Fibroblast of skin of left biceps (primary cell): ENCODE results near the gene BCCIP.

Experiments used
- DNase-seq, 2 experiments: peaks; one replicate each; pipeline ENCODE4 v3.0.0-alpha.2; 2013; ENCODE audit warnings: low read depth in 2 of 2

BCCIP gene

DNA sequence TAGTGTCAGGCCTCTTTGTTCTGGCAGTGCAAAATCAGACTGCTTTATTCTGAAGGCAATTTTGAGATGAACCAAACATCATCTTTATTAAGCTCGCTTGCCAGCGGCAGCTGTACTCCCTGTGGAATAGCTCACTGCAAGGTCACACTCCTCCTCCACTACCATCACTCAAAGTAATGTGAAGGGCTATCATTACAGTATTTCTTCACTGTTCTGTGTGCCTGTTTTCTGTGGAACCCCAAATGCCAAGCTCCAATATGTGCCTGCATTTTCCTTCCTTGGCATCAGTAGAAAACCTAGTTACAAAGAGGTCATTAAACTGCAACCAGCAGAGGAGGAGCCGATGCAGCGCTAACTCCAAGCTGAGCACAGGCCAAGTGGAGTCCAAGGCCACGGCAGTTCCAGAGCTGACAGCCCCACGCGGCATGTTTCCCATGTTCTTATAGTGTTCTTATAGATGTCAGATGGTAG, 21.4 kb downstream of the BCCIP start:
- no peak for DNase-seq

DNA sequence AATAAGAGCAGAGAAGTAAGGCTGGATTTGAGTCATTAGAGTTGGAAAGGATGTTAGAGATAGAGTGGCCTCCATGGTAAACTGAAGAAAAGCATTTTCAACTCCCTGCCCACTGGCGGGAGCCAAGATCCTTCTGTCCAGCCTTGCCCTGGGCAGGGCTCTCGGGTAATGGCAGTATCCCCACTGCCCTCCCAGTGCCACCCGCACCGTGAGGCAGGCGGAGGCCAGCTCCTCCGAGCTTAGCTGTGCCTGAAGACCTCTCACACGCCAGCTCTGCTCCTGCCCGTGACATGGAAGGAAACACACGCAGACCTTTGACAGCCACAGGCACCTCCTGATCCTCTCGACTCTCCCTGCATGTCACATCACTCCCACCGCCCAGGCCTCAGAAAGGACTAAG, 22.3 kb downstream of the BCCIP start:
- DNase-seq: no peak

DNA sequence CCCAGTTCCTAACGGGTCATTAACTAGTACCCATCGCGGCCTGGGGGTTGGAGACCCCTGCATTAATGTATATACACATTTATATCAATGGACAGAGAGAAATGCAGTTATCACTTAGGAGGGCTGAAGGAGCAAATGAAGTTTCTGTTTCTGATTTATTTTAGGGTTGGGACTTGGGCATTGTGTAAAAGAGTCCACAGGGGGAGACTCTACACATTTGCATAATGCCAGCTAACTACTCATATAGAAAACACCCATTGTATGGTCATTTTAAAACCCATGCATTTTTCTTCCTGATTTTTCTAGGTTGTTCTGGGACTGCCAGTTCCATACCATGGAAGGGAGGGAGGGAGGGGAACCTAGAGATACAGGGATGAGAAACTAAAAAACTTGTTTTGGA, 23.5 kb downstream of the BCCIP start:
- no peak for DNase-seq

DNA sequence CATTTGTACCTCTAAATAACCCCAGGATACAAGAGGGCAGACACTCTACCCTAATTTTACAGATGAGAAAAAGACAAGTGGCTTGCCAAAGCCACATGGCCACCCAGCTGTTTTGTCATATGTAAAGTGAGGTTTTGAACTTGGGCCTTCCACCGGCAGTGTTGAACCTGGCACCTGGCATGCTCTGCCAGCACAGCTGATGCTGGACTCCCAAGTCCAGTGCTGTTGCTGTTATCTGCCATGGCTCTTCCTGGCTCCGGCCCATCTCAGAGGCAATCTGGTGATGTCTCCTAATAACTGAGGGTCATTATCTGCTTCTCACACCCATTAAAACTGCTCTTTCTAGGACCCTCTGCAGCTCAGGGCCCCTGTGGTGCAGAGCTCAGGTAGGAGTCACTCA, 25.0 kb downstream of the BCCIP start:
- no peak for DNase-seq

DNA sequence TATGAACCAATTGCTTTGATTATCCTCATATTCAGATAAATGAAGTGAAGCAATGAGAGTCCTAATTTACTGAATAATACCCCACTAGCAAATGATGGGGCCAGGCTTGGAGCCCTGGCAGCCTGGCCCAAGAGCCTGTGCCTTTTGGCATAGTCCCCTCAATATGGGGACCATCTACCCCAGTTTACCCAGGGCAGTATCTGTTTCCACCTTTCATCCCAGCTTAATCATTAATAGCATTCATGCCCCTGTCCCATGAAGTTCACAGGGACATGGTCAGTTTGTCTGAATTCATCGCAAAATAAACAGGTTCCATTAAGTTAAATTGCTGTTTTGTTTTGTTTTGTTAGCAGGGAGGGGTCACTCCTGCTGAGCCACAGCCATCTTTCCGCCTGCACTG, 25.5 kb downstream of the BCCIP start:
- DNase-seq: no peak

DNA sequence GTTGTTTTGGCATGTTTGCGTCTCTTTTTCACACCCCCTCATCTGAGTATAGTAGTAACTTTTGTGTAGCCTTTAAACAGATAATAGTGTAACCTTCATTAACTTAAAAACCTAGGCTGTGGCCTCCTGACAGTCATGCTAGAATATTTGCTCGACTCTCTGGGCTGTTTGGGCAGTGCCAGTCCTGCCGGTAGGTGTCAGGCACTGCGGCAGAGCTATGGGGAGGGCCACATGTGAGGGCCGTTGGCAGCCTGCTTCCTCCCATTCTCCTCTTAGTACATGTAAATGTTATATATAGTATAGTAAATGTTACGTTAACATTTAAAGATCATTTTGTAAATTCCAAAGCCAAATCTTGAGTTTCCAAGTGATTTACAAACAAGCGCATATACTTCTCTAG, 26.1 kb downstream of the BCCIP start:
- no peak for DNase-seq

DNA sequence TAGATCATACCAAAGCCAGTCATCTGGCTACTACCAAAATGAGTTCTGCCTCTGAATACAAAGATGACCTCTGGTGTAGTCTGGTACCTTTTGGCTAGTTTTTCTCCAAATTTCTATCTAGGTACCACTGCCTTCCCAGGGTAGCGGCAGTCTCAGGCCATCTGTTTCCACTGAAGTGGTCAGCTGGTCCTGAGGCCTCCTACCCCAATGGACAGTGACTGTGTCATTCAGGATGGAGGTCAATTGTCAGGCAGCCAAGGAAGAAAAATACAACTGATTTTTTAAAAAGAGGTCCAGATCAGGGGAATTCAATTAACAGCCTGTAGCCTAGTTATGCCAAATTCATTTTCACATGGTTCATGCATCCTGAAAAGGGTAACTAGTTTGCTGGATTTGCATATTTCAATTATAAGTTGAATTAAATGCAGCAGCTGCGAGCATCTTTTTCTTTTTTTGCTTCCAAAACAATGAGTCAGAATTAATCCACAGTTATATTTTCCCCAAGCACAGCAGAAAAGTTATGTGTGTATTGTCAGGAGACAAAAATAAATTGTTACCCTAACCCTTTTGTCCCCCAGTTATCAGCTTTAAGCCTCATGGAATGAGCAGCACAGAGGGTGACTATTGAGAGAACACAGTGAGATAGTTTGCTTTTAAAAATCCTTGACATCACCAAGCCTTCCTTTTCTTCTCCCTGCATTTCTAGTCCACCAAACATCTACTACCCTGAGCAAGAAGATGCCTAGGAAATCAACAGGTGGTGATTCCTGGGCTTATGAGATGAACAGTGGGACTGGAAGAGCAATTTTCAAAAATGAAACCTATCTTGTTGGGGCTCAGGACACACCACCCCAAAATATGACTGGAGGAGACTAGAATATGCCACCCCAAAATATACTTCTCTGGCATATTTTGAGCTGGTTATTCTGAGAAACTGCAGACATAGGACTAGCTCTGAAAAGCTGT, 27.7 kb downstream of the BCCIP start:
- no peak for DNase-seq

DNA sequence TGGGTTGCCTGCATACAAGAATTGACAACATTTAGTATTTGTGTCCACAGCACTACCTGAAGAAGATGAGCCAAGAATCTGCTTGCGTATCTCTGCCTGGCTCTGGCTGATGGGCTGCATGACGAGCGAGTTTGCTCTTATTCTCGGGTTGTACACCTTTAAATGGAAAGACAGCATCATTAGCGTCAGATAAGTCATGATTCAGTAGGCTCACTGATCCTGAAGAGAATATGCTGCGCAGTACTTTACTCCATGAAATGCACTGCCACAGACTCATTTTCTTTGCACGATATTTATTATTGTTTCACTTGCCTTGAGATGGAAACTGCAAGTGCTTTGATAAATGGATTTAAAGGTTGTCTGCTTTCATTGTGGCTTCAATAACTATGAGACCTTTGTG, 29.1 kb downstream of the BCCIP start:
- no peak for DNase-seq

DNA sequence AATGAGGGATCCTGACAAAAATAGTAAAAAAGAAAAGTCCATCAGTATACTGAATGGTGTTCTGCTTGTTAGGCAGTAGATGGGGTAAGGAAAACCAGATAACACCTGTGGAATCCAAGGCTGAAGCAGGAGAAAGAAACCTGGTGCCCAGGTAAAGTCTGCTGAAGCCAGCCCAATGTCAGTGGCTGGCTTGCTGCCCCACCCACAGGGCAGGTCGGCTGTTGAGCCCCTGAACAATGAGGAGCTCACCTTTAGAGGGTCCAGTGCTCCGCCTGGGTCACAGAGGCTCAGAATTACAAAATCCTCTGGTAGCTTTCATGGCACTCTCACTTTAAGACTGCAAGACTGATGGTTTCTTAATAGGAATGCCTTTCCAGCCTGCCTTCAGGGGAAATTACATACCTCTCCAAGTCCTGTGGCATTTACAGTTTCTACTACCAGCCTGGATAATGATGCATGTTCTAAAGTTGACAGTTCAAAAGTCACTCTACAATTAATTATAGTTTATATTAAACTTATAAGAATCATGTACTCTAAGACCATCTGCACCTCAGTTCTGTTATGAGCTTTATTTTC, 33.9 kb downstream of the BCCIP start:
- DNase-seq: no peak

DNA sequence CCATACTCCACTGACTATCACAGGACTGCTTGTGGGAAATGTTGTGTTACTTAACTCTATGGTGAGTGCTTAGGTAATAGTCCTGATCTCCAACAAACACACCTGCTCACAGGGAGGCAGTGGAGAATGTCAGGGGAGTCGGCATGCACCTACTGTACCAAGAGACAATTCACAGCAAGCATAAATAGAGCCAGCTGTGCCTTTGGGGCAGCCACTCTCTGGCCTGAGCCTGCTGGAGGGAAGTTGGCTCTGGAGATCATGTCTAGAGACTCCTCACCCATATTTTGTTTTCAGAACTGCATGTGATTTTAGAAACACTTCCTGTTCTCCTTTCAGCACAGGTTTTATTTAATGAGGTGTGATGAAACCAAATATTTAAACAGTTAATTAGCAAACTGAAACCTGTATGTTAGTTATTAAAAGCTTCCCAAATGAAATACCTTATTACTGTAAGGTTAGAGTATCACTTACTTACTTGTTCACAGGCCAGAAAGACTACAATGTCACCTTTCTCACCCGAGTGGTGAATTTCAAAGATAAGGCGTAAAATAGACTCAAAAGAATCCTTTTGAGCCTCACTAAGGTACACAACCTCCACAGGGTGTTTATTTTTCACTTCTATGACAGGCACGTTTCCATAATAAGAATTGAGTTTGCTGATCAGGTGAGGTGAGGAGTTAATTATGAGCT, 35.9 kb downstream of the BCCIP start:
- no peak for DNase-seq

DNA sequence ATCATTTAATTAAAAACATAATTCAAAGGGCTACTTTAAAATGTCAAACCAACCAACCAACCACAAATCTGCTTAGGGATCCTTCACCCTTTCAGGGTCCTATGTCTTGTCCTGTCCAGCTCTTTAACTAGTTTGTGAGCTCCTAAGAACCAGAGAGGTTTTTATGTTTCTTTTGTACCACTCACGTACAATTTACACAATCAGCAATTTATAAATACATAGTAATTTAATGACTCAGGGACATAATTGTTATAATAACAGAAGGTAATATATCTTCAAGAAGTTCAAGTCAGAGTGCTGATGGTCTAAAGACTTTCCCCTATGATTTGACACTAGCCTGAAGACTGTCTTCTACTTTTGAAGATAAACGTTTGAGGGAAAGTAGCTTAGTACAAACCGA, 41.8 kb downstream of the BCCIP start:
- no peak for DNase-seq

DNA sequence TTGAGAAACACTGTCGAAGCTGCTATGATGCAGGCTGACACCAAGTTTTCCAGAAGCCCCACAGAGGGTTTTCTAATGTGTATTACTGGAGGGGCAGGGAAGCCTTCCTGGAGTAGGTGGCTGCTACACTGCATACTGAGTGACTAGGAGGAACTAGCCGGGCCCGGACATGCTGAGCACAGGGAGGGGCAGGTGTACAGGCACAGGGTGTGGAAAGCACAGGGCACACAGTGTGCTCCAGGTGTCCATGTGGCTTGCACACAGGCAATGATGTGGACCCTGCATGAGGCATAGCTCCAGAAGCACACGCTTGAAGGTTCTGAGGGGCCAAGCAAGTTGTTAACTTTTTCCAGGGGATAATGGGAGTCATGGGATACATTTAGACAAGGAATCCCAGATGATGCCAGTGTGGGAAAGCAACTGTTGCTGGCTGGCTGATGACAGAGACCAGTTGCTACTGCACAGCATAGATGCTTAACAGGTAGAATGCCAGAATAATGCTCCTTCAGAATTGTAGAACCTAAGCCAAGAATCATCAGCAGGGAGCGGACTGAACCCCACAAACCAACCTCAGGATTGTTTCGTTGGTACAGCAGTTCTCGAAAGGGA, 43.2 kb downstream of the BCCIP start:
- no peak for DNase-seq

DNA sequence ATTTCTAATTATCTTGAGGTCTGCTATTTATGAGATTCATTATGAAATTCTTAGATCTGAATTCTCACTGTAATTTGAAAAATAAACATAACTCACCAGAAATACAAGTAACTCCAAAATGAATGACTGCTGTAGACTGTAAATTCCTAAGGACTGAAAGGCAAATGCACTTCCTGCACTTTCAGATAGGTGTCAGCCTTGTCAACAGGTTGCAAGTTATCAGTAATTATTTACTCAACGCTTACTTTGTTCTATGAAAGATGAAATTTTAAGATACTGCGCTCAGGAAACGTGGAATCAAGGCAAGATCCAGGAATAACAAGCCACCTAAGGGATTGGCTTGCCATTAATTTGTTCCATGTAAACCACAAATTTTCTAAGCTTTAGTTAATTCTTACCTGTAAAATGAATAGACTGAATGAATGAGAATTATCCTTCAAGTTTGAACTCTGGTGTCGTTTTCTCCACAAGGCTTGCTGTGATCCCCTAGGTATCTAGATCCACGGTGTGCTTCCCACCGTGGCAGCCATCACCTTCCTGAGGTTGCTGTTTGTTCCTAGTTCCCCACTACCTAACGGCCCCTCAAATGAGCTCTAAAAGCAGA, 45.1 kb downstream of the BCCIP start:
- DNase-seq: peak in 1 of 2 experiments; percentile 12

DNA sequence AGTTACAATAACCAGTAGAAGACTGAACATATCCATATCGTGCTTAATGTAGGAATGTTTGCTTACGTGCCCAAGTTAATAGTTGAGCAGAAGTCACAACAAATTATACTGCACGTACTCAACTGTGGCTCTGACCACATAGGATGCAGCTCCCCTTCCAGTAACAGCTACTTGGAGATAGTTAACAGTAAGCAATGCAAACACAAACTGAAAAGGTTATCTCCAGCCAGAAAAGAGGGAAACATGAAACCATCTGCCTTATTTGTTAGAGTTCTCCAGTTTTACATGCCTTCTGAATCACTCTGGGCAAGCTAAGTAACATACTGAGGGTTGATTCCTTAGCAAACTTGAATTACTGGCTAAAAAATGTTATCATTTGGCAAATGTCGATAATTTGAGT, 48.0 kb downstream of the BCCIP start:
- no peak for DNase-seq

DNA sequence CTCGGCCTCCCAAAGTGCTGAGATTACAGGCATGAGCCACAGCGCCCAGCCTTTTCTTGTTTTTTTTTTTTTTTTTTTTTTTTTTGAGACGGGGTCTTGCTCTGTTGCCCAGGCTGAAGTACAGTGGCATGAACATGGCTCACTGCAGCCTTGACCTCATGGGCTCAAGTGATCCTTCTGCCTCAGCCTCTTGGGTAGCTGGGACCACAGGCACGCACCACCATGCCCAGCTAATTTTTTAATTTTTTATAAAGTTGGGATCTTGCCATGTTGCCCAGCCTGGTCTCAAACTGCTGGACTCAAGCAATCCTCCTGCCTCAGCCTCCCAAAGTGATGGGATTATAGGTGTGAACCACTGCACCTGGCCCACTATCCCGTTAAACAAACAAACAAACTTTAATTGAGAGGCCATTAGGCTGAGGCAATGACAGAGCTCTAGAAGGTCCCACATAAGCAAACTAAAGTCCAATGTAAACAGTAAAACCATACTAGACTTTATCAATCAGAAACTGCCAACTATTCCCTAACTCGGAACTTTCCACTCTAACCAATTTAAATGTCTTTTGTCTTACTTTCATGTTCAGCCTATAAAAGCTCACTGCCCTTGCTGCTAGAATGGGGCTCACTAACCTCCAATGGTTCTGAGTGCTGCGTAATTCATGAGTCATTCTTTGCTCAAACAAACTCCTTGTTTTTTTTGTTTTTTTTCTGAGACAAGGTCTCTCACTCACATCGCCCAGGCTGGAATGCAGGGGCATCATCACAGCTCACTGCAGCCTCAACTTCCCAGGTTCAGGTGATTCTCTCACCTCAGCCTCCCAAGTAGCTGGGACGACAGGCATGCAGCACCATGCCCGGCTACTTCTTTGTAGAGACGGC, 55.9 kb downstream of the BCCIP start:
- DNase-seq: peak in 1 of 2 experiments; percentile 28

DNA sequence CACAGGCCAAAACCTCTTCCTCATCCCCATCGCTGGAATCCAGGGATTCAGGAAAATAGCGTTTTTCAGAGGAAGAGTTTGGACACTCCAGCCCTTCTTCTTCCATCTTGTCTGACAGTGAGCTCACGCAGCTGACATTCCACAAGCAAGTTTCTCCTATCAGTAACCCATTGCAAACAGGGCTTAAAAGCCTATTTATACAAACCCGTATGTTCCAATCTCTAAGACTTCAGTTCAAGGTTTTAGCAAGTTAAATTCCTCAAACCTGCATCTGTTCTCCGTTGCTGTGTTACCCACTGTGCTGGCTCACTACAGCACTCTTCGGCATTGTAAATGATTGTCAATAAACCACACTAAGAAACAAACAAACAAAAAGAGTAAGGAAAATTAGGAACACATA, 57.4 kb downstream of the BCCIP start:
- no peak for DNase-seq

DNA sequence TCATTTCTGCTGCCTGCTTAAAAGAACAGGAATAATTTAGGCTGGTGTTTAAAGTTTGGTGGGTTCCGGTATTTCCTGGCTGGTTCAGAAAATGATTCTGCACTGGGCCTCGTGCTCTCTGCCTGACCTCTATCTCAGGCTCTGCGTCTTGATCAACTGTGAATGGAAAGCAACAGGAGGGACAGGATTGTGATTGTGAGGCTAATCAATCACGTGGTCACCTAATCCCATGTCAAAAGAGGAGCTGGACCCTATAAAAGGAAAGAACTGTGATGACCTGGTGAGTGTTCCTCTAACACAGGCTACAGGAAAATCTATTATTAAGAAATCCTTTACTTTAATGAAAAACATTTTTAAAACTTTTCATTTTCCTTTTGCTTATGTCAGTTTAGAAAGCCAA, 57.8 kb downstream of the BCCIP start, which contains the start of gene DHX32:
Gene DHX32 (minus strand): TSS at position 101 of the 400 bp plus-strand sequence. CDS start 468 bp downstream, outside the sequence.
- DNase-seq: no peak

DNA sequence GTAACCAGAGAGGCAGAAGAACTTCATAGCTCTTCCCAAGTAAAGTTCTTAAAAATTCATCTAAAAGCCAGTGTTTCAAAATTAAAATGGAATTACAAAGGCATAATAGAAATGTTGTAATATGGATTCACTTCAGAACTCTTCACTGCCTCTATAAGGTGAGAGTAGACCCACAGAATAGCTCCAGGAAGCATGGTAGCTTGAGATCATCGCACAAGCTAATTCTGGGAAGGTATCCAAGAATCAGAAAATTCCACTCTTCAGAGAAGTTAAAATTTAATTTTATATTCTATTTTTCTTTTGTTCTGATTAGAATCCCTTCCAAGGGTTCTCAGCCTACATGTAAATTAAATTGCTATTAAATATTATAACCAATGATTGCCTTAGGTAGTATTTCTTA, 59.2 kb downstream of the BCCIP start:
- no peak for DNase-seq

DNA sequence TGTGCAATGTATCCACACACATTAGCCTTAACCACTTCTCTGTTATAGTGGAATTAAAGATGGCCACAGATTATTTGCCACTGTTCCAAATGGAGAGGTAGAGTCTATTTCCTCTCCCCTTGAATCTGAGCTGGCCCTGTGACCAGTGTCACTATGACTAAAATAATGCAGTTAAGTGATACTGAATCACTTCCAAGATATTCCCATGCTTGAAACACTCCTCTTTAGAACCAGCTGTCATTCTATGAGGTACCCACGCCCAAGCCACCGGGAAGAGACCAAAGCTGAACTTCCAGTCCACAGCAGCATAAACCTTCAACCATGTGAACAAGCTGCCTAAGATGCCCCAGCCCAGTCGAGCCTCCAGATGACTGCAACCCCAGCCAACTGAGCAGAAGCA, 59.9 kb downstream of the BCCIP start:
- DNase-seq: no peak
